SJCRH30 (cell line): ENCODE measurements around the gene ILRUN. TPM values are rescaled to one million over a fixed set of nuclear protein-coding genes. Genes with fewer than 3 reads are reported as not detected.
"Not testable (repeated sequence)": the region's sequence is repeated elsewhere in the genome, so short reads cannot be mapped to it uniquely, and the experiment has no call there.

ENCODE experiments used
- DNase-seq, 2 experiments: peaks; one replicate each; pipeline ENCODE4 v3.0.0-alpha.2; 2015 to 2020
- H3K27ac ChIP-seq: fragments of 250-450 bp; sonication (Bioruptor Pico); 2 replicates; pipeline ENCODE4 v1.5.1; 2020; ENCODE audit warnings: mild to moderate bottlenecking, moderate library complexity
- H3K27me3 ChIP-seq: fragments of 250-450 bp; sonication (Bioruptor Pico); 2 replicates; pipeline ENCODE4 v1.5.1; 2020; ENCODE audit warnings: mild to moderate bottlenecking, moderate library complexity
- H3K36me3 ChIP-seq: fragments of 250-450 bp; sonication (Bioruptor Pico); 2 replicates; pipeline ENCODE4 v1.5.1; 2020; ENCODE audit warnings: mild to moderate bottlenecking, moderate library complexity
- H3K4me1 ChIP-seq: fragments of 250-450 bp; sonication (Bioruptor Pico); 2 replicates; pipeline ENCODE4 v1.5.1; 2020; ENCODE audit warnings: mild to moderate bottlenecking, moderate library complexity
- H3K4me3 ChIP-seq: fragments of 250-450 bp; sonication (Bioruptor Pico); 2 replicates; pipeline ENCODE4 v1.5.1; 2020; ENCODE audit warnings: mild to moderate bottlenecking, moderate library complexity
- H3K9me3 ChIP-seq: fragments of 250-450 bp; sonication (Bioruptor Pico); replicated peaks from 2 replicates; pipeline ENCODE4 v1.5.1; 2020; ENCODE audit warnings: mild to moderate bottlenecking, moderate library complexity
- total RNA-seq: library from RNA; depleted of rRNA; stranded (reverse); fragments of >200 nt; shearing (Covaris generic); gene quantifications from 2 replicates; pipeline ENCODE4 v1.2.3, GENCODE V29; 2014

ILRUN gene
- total RNA-seq, 1 experiment from 2014 or later, result 43.3 TPM

DNA sequence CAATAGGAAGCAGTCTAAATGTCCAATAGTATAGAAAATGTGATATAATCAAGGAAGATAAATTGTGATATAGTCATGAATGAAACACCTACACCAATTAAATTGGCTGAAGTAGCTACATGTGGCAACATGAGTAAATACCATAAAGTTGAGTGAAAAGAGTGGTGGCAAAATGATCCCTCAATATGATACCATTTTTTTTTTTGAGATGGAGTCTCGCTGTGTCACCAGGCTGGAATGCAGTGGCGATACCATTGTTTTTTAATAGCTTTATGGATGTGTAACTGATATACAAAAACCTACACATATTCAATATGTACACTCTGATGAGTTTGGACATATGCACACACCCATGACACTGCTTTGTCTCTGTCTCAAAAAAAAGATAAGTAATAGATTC, 20.9 kb upstream of the ILRUN start:
- Histone ChIP-seq H3K27me3 (no peaks in the 10 kb centered on the region), H3K27ac (no peak overlapping the region)
- DNase-seq, result no peak

DNA sequence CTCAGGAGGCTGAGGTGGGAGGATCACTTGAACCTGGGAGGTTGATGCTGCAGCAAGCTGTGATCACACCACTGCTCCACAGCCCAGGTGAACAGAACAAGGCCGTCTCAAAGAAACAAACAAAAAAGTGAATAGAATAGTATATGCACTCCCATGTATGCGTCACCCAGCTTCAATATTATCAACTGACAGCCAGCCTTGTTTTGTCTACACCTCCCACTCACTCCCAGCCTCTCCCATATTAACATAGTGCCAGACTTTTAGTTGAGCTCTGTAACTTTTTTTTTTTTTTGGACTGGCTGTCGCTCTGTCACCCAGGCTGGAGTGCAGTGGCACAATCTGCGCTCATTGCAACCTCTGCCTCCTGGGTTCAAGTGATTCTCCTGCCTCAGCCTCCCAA, 18.1 kb upstream of the ILRUN start:
- H3K27ac ChIP-seq, result no peak overlapping the region
- H3K9me3 ChIP-seq, result no peaks in the 10 kb centered on the region
- no peak overlapping the region for H3K4me3 ChIP-seq
- no peaks in the 10 kb centered on the region for H3K27me3 ChIP-seq
- no peaks in the 10 kb centered on the region for H3K36me3 ChIP-seq
- no peak for DNase-seq
- peaks cover 9% of the 10 kb centered on the region for H3K4me1 ChIP-seq

More for the DNA sequence above, 20.9 kb upstream of the ILRUN start:
- Histone ChIP-seq H3K9me3 (no peaks in the 10 kb centered on the region), H3K4me1 (peaks cover 5% of the 10 kb centered on the region; the same call in 1 of the 2 replicates), H3K36me3 (no peaks in the 10 kb centered on the region), H3K4me3 (no peak overlapping the region)

DNA sequence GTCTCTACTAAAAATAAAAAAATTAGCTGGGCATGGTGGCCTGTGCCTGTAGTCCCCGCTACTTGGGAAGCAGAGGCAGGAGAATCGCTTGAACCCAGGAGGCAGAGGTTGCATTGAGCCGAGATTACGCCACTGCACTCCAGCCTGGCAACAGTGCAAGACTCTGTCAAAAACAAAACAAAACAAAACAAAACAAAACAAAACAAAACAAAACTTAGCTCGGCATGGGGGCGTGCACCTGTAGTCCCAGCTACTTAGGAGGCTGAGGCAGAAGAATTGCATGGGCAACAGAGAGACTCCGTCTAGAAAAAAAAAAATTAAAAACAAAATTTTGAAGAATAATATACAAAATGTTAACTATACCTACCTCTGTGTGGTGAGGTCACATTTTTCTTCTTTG, 16.3 kb upstream of the ILRUN start:
- not testable (repeated sequence) for H3K36me3 ChIP-seq, H3K4me3 ChIP-seq, DNase-seq, H3K9me3 ChIP-seq, H3K27ac ChIP-seq, H3K27me3 ChIP-seq
- peaks cover 15% of the 10 kb centered on the region for H3K4me1 ChIP-seq

DNA sequence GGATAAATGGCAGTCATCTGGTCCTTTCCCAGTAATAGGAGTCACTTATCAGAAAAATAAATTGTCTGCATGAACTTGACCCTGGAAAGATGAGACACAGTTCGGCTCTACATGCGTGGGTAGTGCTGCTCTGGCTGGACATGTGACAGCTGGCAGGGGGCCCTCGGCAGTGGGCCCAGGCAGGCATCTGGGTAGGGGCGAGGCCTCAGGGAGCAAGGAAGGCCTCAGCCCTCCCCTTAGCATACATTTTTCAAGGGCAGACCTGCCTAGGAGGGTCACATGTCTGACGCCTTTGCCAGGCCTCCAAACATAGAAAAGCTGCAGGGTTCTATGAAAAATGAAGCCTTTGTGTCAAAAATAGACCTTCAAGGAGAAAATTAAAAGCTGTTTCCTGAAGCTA, 12.8 kb upstream of the ILRUN start:
- Histone ChIP-seq H3K27ac (no peak overlapping the region), H3K9me3 (no peaks in the 10 kb centered on the region), H3K36me3 (no peaks in the 10 kb centered on the region), H3K27me3 (no peaks in the 10 kb centered on the region), H3K4me3 (no peak overlapping the region), H3K4me1 (peaks cover 9% of the 10 kb centered on the region)
- peak; percentile 62 to 69 for DNase-seq

DNA sequence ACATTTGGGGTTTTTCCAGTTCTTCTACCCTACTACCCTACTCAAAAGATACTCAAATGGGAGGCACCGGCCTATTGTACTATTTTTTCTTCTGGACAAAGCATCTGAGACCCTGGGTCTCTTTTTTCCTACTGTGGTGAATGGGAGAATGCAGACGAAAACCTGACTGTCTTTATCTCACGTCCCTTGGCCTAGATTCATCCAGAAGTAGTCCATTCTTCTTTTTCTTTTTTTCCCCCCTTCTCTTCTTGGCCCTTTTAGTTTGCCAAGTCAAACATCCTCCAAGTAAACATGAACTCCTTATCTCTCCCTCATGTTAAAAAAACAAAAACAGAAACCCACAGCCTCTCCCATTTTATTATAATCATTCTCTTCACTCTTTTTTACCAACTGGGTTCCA, 8.7 kb upstream of the ILRUN start:
- Histone ChIP-seq H3K27me3 (no peaks in the 10 kb centered on the region; the same call in 1 of the 2 replicates), H3K4me3 (no peak overlapping the region), H3K27ac (no peak overlapping the region), H3K9me3 (no peaks in the 10 kb centered on the region), H3K36me3 (no peaks in the 10 kb centered on the region), H3K4me1 (peaks cover 9% of the 10 kb centered on the region)
- DNase-seq, result no peak

DNA sequence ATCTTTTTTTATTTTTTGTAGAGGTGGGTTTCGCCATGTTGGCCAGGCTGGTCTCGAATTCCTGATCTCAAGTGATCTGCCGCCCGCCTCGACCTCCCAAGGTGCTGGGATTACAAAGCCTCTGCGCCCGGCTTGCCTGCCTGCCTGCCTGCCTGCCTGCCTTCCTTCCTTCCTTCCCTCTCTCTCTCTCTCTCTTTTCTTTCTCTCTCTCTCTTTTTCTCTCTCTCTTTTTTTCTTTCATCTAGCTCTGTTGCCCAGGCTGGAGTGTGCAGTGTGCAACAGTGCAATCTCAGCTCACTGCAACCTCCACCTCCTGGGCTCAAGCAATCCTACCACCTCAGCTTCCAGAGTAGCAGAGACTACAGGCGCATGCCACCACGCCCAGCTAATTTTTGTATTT, 4.6 kb upstream of the ILRUN start:
- peak; percentile 17 to 25 for DNase-seq
- no peak overlapping the region for H3K27ac ChIP-seq
- no peaks in the 10 kb centered on the region; the same call in 1 of the 2 replicates for H3K27me3 ChIP-seq
- peak overlapping the region; percentile 29 for H3K4me3 ChIP-seq
- H3K9me3 ChIP-seq, result no peaks in the 10 kb centered on the region
- no peaks in the 10 kb centered on the region for H3K36me3 ChIP-seq
- H3K4me1 ChIP-seq, result no peaks in the 10 kb centered on the region

DNA sequence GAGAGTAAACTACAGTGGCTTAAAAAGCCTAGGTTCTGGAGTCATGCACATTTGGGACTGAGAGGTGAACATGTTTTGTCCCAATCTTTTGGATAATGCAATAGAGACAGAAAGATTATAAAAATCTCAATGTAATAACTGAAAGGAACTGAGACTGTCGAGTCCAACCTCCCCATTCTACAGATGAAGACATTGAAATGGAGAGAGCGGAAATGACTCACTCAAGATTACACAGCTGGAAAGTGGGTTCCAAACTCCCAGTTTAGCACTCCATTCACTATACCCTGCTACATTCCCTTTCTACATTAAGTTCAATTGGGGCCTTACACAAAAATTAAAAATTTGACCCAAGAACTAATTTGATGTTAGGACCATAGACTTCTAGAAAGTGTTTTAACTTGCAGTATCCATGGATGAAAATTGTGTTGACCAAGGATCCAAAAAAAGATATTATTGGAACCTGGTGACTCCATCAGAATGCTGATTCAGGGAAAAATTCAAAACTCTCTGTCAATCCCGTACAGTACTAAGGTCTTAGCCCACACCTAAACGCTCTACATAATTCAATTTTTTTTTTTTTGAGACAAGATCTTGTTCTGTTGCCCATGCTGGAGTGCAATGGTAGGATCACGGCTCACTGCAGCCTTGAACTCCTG, 1.5 kb upstream of the ILRUN start:
- Histone ChIP-seq H3K36me3 (no peaks in the 10 kb centered on the region), H3K27ac (no peak overlapping the region), H3K4me1 (peaks cover 5% of the 10 kb centered on the region; the same call in 1 of the 2 replicates), H3K4me3 (peak overlapping the region; percentile 97; the same call in 1 of the 2 replicates), H3K9me3 (no peaks in the 10 kb centered on the region), H3K27me3 (no peaks in the 10 kb centered on the region; the same call in 1 of the 2 replicates)
- DNase-seq, result no peak

DNA sequence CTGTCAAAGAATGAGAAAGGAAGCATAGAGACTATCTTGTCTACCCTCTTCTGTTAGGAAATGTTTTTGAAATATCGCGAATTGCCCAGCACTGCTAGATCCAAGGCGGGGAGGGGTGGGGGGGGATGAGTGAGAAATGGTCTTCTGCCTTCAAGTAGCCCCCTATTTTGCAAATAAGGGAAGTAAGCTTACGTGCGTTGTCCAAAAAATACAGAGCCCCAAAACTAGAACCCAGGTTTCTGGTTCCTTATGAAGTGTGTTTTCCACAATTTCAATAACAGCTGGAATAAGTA, 923 bp upstream of the ILRUN start:
- Histone ChIP-seq H3K27ac (no peak overlapping the region), H3K27me3 (no peaks in the 10 kb centered on the region; the same call in 1 of the 2 replicates), H3K4me1 (peaks cover 5% of the 10 kb centered on the region; the same call in 1 of the 2 replicates), H3K4me3 (peak overlapping the region; percentile 97), H3K36me3 (no peaks in the 10 kb centered on the region), H3K9me3 (no peaks in the 10 kb centered on the region)
- DNase-seq, result no peak

DNA sequence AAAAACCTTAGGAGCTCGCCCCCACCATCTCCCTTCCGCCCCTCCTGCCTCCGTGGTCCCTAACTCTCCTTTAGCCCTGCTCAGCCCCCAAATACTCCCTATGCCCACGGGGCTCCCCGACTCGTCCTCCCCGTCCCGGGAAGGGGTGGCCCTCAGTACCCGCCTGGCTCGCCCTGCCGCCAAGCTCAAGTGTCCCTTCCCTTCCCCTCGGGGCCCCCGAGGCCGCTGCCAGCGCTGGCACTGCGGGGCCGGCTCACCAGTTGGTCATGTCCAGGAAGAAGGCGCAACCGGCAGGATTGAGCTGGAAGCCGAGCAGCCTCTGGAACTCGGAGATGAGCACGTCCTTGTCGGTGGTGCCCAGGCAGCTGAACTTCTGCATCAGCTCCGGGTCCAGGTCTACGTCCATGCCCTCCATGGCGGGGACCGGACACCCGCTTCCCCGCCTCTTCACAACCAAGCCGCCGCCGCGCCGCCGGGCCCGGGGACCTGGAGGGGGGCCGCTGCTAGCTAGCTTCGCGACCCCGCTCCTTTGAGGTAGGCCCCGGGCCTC, 303 bp downstream of the ILRUN start:
- no peaks in the 10 kb centered on the region; the same call in 1 of the 2 replicates for H3K27me3 ChIP-seq
- peak overlapping the region; percentile 97 for H3K4me3 ChIP-seq
- H3K27ac ChIP-seq, result peak overlapping the region; percentile 55
- DNase-seq, result peak; percentile 47 to 55
- H3K4me1 ChIP-seq, result peaks cover 5% of the 10 kb centered on the region; the same call in 1 of the 2 replicates
- H3K36me3 ChIP-seq, result no peaks in the 10 kb centered on the region
- no peaks in the 10 kb centered on the region for H3K9me3 ChIP-seq

DNA sequence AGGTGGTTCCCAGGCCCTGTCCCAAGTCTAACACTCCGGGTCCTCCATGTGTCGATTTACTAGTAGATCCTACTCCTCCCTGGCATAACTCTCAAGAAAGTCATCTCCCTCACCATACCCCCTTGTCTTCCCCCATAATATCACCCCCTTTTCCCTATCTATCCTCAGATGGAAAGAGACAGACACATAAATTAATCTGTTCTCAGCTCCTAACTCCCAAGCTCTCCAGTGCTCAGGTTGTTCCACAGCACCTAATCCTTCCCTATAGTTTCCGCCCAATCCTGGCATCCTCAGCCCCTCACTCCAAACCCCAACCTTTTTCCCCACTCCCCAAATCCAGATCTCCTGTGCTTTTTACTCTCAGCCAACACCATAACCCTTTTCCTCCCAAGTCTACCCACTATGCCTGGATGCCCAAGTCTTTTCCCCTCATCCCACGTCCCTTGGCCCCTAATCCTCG, 808 bp downstream of the ILRUN start:
- peaks cover 5% of the 10 kb centered on the region; the same call in 1 of the 2 replicates for H3K4me1 ChIP-seq
- peak overlapping the region; percentile 55 for H3K27ac ChIP-seq
- peak overlapping the region; percentile 97 for H3K4me3 ChIP-seq
- H3K27me3 ChIP-seq, result no peaks in the 10 kb centered on the region; the same call in 1 of the 2 replicates
- H3K9me3 ChIP-seq, result no peaks in the 10 kb centered on the region
- no peak for DNase-seq
- H3K36me3 ChIP-seq, result no peaks in the 10 kb centered on the region

DNA sequence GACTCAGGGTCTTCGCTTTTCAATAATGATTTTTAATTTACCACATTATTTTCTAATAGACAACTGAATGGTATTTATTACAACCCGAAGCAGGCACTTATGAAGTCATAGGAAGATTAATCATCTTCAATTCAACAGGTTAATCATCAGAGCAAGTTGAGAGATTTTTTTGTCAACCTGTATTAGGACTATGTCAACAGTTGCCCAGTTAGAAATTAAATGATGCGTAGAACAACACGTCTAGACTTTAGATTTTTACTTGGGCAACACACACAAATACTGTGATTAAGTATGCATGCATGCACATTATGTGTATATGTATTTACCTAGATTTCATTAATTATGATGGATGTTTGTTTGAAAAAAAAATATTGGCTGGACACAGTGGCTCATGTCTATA, 4.3 kb downstream of the ILRUN start:
- H3K27ac ChIP-seq, result no peak overlapping the region
- peaks cover 5% of the 10 kb centered on the region; the same call in 1 of the 2 replicates for H3K4me1 ChIP-seq
- no peaks in the 10 kb centered on the region for H3K27me3 ChIP-seq
- H3K9me3 ChIP-seq, result no peaks in the 10 kb centered on the region
- peaks cover 11% of the 10 kb centered on the region; the same call in 1 of the 2 replicates for H3K36me3 ChIP-seq
- no peak overlapping the region for H3K4me3 ChIP-seq
- DNase-seq, result no peak

DNA sequence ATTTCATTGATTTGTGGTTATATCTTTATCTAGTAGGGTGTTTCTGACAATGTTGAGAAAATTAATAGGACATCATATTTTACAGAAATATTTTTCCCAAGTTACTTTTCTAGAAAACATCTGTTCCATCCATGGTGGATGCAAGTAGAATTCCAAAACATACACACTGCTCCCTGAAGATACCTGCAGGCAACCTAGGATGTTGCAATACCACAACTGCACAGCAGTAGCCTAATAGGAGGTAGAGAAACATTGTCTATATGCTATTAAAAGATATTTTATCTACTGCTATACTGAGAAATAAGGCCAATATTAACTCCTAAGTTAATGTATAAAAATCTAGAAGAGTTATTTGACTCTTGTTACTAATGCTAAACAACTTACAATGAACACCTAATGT, 6.8 kb downstream of the ILRUN start:
- Histone ChIP-seq H3K4me3 (no peak overlapping the region), H3K4me1 (no peaks in the 10 kb centered on the region), H3K27ac (no peak overlapping the region), H3K9me3 (no peaks in the 10 kb centered on the region), H3K36me3 (peaks cover 13% of the 10 kb centered on the region; the same call in 1 of the 2 replicates), H3K27me3 (no peaks in the 10 kb centered on the region)
- no peak for DNase-seq

DNA sequence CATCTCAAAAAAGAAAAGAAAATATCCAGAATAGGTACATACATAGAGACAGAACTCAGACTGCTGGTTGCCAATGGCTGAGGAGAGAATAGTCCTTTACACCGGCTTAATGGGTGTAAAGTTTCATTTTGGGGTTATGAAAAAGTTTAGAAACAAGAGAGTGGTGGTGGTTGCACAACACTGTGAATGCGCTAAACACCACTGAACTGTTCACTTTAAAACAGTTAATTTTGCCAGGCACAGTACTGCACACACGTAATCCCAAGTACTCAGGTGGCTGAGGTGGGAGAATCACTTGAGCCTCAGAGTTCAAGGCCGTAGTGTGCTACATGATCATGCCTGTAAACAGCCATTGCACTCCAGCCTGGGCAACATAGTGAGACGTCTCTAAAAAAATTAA, 7.6 kb downstream of the ILRUN start:
- Histone ChIP-seq H3K9me3 (no peaks in the 10 kb centered on the region), H3K27me3 (no peaks in the 10 kb centered on the region), H3K36me3 (peaks cover 13% of the 10 kb centered on the region; the same call in 1 of the 2 replicates), H3K4me3 (no peak overlapping the region), H3K4me1 (no peaks in the 10 kb centered on the region), H3K27ac (no peak overlapping the region)
- no peak for DNase-seq

DNA sequence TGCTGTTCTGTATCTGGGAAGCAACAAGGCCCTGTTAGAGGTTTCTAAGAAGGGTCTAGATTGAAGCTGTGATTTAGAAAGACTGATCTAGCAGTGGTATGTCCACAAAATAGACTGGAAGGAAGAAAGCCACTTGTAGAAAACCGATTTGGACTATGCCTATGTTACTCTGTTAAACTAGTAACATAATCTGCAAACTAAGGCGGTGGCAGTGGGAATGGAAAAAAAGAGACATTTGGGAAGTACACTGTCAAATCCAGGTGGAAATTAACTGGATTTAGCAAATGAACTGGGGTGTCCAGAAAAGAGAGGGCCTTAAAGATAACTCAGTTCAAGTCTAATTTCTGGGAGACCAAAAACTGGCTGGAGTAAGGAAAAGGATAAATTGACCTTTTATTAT, 11.6 kb downstream of the ILRUN start:
- no peak for DNase-seq
- H3K4me3 ChIP-seq, result no peak overlapping the region
- peaks cover 13% of the 10 kb centered on the region; the same call in 1 of the 2 replicates for H3K36me3 ChIP-seq
- no peaks in the 10 kb centered on the region for H3K9me3 ChIP-seq
- H3K4me1 ChIP-seq, result 0 out of 2 replicates have a peak, but pooled peaks cover 2% of the 10 kb centered on the region
- H3K27ac ChIP-seq, result no peak overlapping the region
- no peaks in the 10 kb centered on the region for H3K27me3 ChIP-seq

DNA sequence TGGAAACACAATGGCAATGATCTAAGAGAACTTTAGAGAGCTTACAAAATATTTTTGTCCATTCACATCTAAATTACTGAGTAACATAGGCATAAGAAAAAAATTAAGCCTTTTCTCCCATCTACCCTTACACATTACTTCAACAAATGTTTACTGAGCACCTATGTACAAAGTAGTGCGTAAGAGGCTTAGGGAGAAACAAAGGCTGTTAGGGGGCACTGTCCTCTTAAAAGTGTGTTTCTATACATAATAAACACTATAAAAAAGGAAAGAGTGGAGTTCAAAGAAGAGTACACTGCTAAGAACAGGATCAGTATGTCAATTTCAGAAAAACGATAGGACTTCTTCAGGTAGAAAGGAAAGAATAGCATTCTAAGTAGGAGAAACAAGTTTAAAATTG, 12.2 kb downstream of the ILRUN start:
- no peak overlapping the region for H3K4me3 ChIP-seq
- H3K36me3 ChIP-seq, result peaks cover 10% of the 10 kb centered on the region; the same call in 1 of the 2 replicates

More for the DNA sequence above, 12.2 kb downstream of the ILRUN start:
- Histone ChIP-seq H3K4me1 (0 out of 2 replicates have a peak, but pooled peaks cover 2% of the 10 kb centered on the region), H3K27ac (no peak overlapping the region), H3K9me3 (no peaks in the 10 kb centered on the region), H3K27me3 (no peaks in the 10 kb centered on the region)
- DNase-seq, result no peak
